ENCODE measurements around the gene VMP1.

Gene VMP1

DNA sequence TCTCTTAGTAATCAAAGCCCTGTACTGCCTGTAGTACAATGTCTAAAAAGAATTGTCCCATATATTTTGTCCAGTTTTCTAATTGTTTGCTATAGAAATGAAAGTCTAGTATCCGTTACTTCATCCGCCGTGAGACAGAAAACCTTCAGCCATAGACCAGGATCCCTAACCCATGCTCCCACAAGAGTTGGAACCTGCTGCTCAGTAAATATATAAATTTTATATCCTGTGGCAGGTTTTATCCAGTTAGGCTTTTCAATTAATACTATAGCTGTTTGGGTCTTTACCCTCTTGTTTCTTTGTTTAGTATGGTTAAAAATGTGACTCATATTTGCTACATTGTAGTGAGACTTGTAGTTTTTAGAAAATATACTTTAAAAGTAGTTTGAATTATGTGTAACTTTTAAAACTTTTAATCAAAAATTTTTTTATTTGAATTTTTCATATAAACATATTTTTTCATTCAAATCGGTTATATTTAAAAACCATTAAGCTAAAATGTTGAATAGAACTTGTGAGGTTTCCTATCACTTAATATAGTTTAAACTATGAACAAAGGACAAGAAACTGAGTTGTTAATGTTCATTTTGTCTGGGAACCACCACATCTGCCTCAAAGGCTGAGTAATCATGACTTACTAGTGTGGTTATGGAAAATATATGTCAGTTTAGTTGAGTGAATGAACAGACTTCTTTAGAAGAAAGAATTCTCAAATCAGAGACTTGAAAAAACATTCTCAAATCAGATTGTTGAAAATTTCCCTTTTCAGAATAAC lies 54.8 kb downstream of the VMP1 start:
- peaks cover 0 to 5% of the 10 kb centered on the region in 2 donors for H3K4me1 Mint-ChIP-seq (ENCODE audit: low read depth in 2 of 2)
- H3K36me3 Mint-ChIP-seq (ENCODE audit: insufficient read depth) = peaks cover 23% of the 10 kb centered on the region
- no peaks in the 10 kb centered on the region for H3K27me3 Mint-ChIP-seq
- no peak for ATAC-seq (replicated peaks)
- H3K27ac Mint-ChIP-seq = no peak overlapping the region
- H3K4me3 Mint-ChIP-seq = no peak overlapping the region
- no peaks in the 10 kb centered on the region for H3K9me3 Mint-ChIP-seq
- DNase-seq = no peak

GRCh38 chr17:59762824-59763374 lies 55.4 kb downstream of the VMP1 start:
- Mint-ChIP-seq H3K4me1 (ENCODE audit: low read depth in 2 of 2) (peaks cover 0 to 5% of the 10 kb centered on the region in 2 donors), H3K9me3 (no peaks in the 10 kb centered on the region), H3K36me3 (ENCODE audit: insufficient read depth) (peaks cover 23% of the 10 kb centered on the region), H3K27me3 (no peaks in the 10 kb centered on the region), H3K27ac (no peak overlapping the region), H3K4me3 (no peak overlapping the region)
- ATAC-seq (replicated peaks) (no peak), DNase-seq (no peak)

DNA sequence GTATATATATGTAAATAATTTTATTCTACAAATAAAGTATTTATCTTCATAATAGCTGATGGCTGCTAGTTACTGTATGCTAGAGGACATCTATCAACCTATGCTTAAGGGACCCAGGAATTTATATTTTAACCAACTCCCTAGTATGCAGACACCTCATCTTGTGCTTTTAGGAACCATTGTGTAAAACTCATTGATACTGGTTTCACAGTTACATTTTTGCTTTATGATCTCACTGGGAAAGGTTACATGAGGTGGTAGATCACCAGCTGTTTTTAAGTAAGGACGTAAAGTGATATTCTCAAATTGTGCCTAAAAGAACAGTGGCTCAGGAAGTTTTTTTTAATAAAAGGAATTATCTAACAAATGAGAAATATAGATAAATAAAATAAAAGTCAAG lies 56.4 kb downstream of the VMP1 start:
- Mint-ChIP-seq H3K36me3 (ENCODE audit: insufficient read depth) (peaks cover 19% of the 10 kb centered on the region), H3K27me3 (no peaks in the 10 kb centered on the region), H3K4me1 (ENCODE audit: low read depth in 2 of 2) (peaks cover 0 to 5% of the 10 kb centered on the region in 2 donors), H3K27ac (no peak overlapping the region), H3K9me3 (no peaks in the 10 kb centered on the region), H3K4me3 (no peak overlapping the region)
- ATAC-seq (replicated peaks) (no peak), DNase-seq (no peak)

- H3K27ac Mint-ChIP-seq = no peak overlapping the region
- peaks cover 0 to 5% of the 10 kb centered on the region in 2 donors for H3K4me1 Mint-ChIP-seq (ENCODE audit: low read depth in 2 of 2)
- H3K4me3 Mint-ChIP-seq = no peak overlapping the region
- ATAC-seq (replicated peaks) (no peak), DNase-seq (no peak)
- no peaks in the 10 kb centered on the region for H3K27me3 Mint-ChIP-seq
- H3K36me3 Mint-ChIP-seq (ENCODE audit: insufficient read depth) = peaks cover 17% of the 10 kb centered on the region
- H3K9me3 Mint-ChIP-seq = no peaks in the 10 kb centered on the region
These were observed 56.9 kb downstream of the VMP1 start for GRCh38 chr17:59764292-59764741.

DNA sequence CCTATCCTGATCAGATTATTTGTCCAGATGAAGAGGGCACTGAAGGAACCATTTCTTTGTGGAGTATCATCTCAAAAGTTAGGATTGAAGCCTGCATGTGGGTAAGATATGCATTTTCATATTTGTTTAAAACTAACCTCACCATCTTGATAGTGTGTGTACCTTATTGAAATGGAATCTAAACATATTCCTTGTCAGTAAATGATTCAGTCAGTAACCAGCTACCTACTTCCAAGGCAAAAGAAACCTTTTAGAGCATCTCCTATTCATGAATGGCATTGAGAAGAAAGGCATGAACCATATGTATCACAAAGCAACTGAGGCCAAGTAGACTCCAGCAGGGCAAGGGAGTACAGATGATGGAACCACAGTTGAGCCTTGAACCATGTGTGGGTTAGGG lies 57.6 kb downstream of the VMP1 start:
- Mint-ChIP-seq H3K36me3 (ENCODE audit: insufficient read depth) (peaks cover 17% of the 10 kb centered on the region), H3K9me3 (no peaks in the 10 kb centered on the region), H3K4me1 (ENCODE audit: low read depth in 2 of 2) (peaks cover 0 to 5% of the 10 kb centered on the region in 2 donors), H3K27ac (peak overlapping the region in 1 of 2 donors; percentile 63), H3K4me3 (no peak overlapping the region), H3K27me3 (no peaks in the 10 kb centered on the region)
- ATAC-seq (replicated peaks) (no peak), DNase-seq (no peak)

- peaks cover 0 to 5% of the 10 kb centered on the region in 2 donors for H3K4me1 Mint-ChIP-seq (ENCODE audit: low read depth in 2 of 2)
- H3K27me3 Mint-ChIP-seq = no peaks in the 10 kb centered on the region
- H3K4me3 Mint-ChIP-seq = no peak overlapping the region
- ATAC-seq (replicated peaks) (no peak), DNase-seq (no peak)
- no peaks in the 10 kb centered on the region for H3K9me3 Mint-ChIP-seq
- no peak overlapping the region for H3K27ac Mint-ChIP-seq
- H3K36me3 Mint-ChIP-seq (ENCODE audit: insufficient read depth) = peaks cover 23% of the 10 kb centered on the region
These were observed 59.0 kb downstream of the VMP1 start for GRCh38 chr17:59766491-59766890.

- peaks cover 26% of the 10 kb centered on the region for H3K36me3 Mint-ChIP-seq (ENCODE audit: insufficient read depth)
These were observed 59.7 kb downstream of the VMP1 start for GRCh38 chr17:59767176-59767575.

DNA sequence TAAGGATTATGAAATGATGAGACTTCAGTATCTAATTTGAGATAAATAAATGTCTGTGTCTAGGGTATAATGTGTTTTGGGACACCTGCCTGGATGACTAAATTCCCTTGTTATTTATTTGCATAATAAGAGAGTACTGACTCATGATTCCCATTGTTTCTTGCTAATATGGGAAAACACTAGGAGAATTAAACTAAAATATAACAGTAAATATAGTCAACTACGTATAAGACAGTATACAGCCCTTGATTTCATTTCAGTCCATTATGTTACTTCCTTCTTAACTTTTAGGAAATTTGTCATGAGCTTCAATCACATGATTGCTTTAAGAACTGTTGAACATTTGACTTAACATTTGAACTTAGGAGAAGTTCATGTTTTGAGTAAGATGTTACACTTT lies 62.4 kb downstream of the VMP1 start:
- no peak overlapping the region for H3K27ac Mint-ChIP-seq
- H3K4me1 Mint-ChIP-seq (ENCODE audit: low read depth in 2 of 2) = no peaks in the 10 kb centered on the region
- no peaks in the 10 kb centered on the region for H3K27me3 Mint-ChIP-seq

More at GRCh38 chr17:59767176-59767575, 59.7 kb downstream of the VMP1 start:
- no peak for ATAC-seq (replicated peaks)
- no peaks in the 10 kb centered on the region for H3K4me1 Mint-ChIP-seq (ENCODE audit: low read depth in 2 of 2)
- no peak overlapping the region for H3K27ac Mint-ChIP-seq
- H3K4me3 Mint-ChIP-seq = no peak overlapping the region
- no peaks in the 10 kb centered on the region for H3K9me3 Mint-ChIP-seq
- DNase-seq = no peak
- no peaks in the 10 kb centered on the region for H3K27me3 Mint-ChIP-seq

DNA sequence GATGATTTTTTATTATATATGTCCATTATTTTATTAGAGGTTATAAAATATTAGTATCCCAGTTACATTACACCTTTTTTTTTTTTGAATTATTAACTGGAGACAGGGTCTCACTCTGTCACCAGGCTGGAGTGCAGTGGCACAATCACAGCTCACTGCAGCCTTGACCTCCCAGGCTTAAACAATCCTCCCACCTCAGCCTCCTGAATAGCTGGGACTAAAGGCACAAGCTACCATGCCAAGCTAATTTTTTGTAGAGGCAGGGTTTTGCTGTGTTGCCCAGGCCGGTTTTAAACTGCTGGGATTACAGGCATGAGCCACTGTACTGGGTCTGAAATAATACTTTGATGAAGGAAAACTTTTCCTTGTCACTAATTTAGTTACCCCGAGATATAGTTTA lies 63.6 kb downstream of the VMP1 start:
- Mint-ChIP-seq H3K36me3 (ENCODE audit: insufficient read depth) (peaks cover 29% of the 10 kb centered on the region), H3K27ac (no peak overlapping the region), H3K9me3 (no peaks in the 10 kb centered on the region)

More for the DNA sequence above, 62.4 kb downstream of the VMP1 start:
- no peaks in the 10 kb centered on the region for H3K9me3 Mint-ChIP-seq
- ATAC-seq (replicated peaks) (no peak), DNase-seq (no peak)
- H3K4me3 Mint-ChIP-seq = no peak overlapping the region
- peaks cover 32% of the 10 kb centered on the region for H3K36me3 Mint-ChIP-seq (ENCODE audit: insufficient read depth)

DNA sequence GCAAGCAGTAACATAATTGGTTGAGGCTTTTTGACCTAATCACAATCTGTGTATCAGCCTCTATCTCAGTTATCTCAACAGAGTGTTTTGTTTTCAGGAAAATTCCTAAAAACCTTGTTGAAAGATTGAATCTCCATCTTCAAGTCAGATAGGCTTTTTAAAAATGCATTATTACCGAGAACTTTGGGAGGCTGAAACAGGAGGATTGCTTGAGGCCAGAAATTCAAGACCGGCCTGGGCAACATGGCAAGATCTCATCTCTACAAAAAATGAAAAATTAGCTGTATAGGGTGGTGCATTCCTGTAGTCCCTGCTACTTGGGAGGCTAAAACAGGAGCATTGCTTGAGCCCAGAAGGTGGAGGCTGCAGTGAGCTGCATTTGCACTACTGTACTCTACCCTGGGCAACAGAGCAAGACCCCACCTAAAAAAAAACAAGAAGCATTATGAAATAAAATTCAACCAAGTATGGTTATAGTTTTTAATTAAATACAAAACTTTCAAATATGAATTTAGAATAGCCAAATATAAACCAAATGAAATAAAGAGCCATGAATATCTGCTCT lies 68.4 kb downstream of the VMP1 start:
- no peak for ATAC-seq (replicated peaks)

More for the DNA sequence above, 63.6 kb downstream of the VMP1 start:
- H3K27me3 Mint-ChIP-seq = no peaks in the 10 kb centered on the region
- H3K4me1 Mint-ChIP-seq (ENCODE audit: low read depth in 2 of 2) = no peaks in the 10 kb centered on the region
- DNase-seq = no peak
- no peak overlapping the region for H3K4me3 Mint-ChIP-seq
- ATAC-seq (replicated peaks) = no peak

GRCh38 chr17:59776577-59776976 lies 69.1 kb downstream of the VMP1 start:
- no peaks in the 10 kb centered on the region for H3K27me3 Mint-ChIP-seq
- no peak overlapping the region for H3K4me3 Mint-ChIP-seq
- peaks cover 21% of the 10 kb centered on the region for H3K36me3 Mint-ChIP-seq (ENCODE audit: insufficient read depth)
- peaks cover 1 to 7% of the 10 kb centered on the region in 2 donors for H3K4me1 Mint-ChIP-seq (ENCODE audit: low read depth in 2 of 2)
- DNase-seq (no peak), ATAC-seq (replicated peaks) (no peak)
- no peaks in the 10 kb centered on the region for H3K9me3 Mint-ChIP-seq
- peak overlapping the region; percentile 7 to 44 for H3K27ac Mint-ChIP-seq

More for the DNA sequence above, 68.4 kb downstream of the VMP1 start:
- Mint-ChIP-seq H3K4me3 (no peak overlapping the region), H3K27ac (no peak overlapping the region), H3K36me3 (ENCODE audit: insufficient read depth) (peaks cover 21% of the 10 kb centered on the region), H3K27me3 (no peaks in the 10 kb centered on the region), H3K4me1 (ENCODE audit: low read depth in 2 of 2) (peaks cover 1 to 7% of the 10 kb centered on the region in 2 donors), H3K9me3 (no peaks in the 10 kb centered on the region)
- no peak for DNase-seq

DNA sequence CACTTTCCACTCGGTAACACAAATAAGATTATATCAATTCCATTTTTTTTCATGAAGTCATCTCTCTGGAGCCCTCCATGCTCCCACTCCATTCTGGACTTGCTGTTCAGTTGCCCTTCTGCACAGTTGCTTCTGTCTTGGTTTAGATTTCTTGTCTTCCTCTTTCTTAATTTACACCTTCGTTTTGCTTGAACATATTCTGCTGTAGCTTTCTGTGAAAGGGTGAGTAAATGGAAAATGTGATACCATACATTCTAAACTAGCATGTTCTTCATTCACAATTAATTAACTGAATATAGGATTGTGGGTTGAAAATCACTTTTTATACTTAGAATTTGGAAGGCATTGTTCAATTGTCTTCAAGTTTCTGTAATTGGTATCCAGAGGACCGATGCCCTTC lies 69.6 kb downstream of the VMP1 start:
- ATAC-seq (replicated peaks) = no peak
- Mint-ChIP-seq H3K36me3 (ENCODE audit: insufficient read depth) (peaks cover 19% of the 10 kb centered on the region), H3K4me1 (ENCODE audit: low read depth in 2 of 2) (peaks cover 1 to 7% of the 10 kb centered on the region in 2 donors), H3K27ac (peak overlapping the region; percentile 7 to 44), H3K27me3 (no peaks in the 10 kb centered on the region), H3K4me3 (no peak overlapping the region), H3K9me3 (no peaks in the 10 kb centered on the region)
- no peak for DNase-seq

DNA sequence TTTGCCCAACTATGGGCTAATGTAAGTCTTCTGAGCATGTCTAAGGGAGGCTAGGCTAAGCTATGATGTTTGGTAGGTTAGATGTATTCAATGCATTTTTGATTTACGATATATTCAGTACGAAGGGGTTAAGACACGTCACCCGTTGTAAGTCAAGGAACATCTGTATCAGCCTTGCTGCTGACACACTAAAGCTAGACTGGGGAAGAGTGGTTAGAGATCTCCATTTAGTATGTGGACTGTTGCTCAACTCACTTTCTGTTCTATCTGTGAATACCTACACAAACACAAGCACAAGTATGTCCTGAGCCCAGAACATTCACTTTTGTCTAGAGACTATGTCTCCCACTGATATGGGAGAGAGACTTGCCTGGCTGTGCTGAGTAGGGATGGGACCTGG lies 71.5 kb downstream of the VMP1 start:
- peaks cover 29% of the 10 kb centered on the region for H3K36me3 Mint-ChIP-seq (ENCODE audit: insufficient read depth)
- no peak for ATAC-seq (replicated peaks)
- H3K4me3 Mint-ChIP-seq = no peak overlapping the region

DNA sequence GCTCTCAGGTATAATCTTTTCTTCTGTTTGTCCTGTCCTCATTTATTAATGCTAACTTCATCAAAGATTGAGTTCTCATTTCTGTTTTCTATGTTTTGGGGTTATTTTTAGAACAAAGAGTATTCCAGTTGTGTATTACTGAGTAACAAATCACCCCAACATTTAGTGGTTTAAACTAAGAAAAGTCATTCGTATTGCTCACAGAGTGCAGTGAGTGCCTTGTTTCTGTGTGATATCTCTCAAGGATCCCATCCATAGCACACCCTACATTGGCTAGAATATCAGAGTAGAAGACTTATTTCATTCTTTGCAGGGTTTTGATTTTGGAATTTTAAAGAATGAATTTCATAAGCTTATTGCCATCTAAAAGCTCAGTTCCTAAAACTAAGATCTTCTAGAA lies 72.1 kb downstream of the VMP1 start:
- Mint-ChIP-seq H3K27ac (peak overlapping the region; percentile 73 to 85), H3K36me3 (ENCODE audit: insufficient read depth) (peaks cover 26% of the 10 kb centered on the region), H3K9me3 (no peaks in the 10 kb centered on the region), H3K27me3 (no peaks in the 10 kb centered on the region), H3K4me1 (ENCODE audit: low read depth in 2 of 2) (peaks cover 13 to 23% of the 10 kb centered on the region in 2 donors), H3K4me3 (no peak overlapping the region)
- ATAC-seq (replicated peaks) = no peak
- no peak for DNase-seq

More for the DNA sequence above, 71.5 kb downstream of the VMP1 start:
- H3K4me1 Mint-ChIP-seq (ENCODE audit: low read depth in 2 of 2) = peaks cover 9 to 18% of the 10 kb centered on the region in 2 donors
- no peaks in the 10 kb centered on the region for H3K9me3 Mint-ChIP-seq
- peak overlapping the region; percentile 73 to 85 for H3K27ac Mint-ChIP-seq
- no peaks in the 10 kb centered on the region for H3K27me3 Mint-ChIP-seq
- DNase-seq = no peak

Measured in effector memory CD8-positive, alpha-beta T cell (primary cell).